Astrocyte of the spinal cord (primary cell): ENCODE measurements around the gene ZNF821.

Experiments
- DNase-seq: peaks from one replicate; pipeline ENCODE4 v3.0.0; 2011; ENCODE audit warnings: low read depth, low spot score
- H3K4me3 ChIP-seq: 2 replicates; pipeline ENCODE4 v1.5.1; 2011; ENCODE audit warnings: low read depth, mild to moderate bottlenecking, low read length, moderate library complexity
- in situ Hi-C: cut with HindIII; loops from 2 replicates; pipeline ENCODE4 v1.10.0; 2017; ENCODE audit warnings: low sequenced_read_pairs
- TF ChIP-seq, protein P1 (sequence below): IDR thresholded peaks from 2 replicates; pipeline ENCODE4 v1.5.1; 2012; ENCODE audit warnings: low read depth, mild to moderate bottlenecking, low read length, inconsistent platforms

Gene ZNF821

DNA sequence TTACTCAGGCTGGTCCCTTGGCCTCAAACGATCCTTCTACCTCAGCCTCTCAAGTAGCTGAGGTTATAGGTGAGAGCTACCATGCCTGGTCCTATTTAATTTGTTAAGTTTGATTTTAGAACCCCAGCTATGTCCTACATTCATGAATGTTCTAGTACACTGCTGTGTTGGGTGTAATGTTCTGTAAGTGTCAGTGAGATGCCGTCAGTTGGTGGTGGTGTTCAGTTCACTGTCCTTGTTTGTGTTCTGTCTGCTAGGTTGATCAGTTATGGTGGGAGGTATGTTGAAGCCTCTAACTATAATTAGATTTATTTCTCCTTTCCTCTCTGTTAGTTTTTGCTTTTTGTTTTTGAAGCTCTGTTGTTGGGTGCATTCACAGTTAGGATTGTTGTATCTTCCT lies 19.6 kb upstream of the ZNF821 start:
- TF ChIP-seq, protein P1, sequence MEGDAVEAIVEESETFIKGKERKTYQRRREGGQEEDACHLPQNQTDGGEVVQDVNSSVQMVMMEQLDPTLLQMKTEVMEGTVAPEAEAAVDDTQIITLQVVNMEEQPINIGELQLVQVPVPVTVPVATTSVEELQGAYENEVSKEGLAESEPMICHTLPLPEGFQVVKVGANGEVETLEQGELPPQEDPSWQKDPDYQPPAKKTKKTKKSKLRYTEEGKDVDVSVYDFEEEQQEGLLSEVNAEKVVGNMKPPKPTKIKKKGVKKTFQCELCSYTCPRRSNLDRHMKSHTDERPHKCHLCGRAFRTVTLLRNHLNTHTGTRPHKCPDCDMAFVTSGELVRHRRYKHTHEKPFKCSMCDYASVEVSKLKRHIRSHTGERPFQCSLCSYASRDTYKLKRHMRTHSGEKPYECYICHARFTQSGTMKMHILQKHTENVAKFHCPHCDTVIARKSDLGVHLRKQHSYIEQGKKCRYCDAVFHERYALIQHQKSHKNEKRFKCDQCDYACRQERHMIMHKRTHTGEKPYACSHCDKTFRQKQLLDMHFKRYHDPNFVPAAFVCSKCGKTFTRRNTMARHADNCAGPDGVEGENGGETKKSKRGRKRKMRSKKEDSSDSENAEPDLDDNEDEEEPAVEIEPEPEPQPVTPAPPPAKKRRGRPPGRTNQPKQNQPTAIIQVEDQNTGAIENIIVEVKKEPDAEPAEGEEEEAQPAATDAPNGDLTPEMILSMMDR = no peak
- in situ Hi-C loops = no loop called here
- no peak overlapping the region for H3K4me3 ChIP-seq
- no peak for DNase-seq

DNA sequence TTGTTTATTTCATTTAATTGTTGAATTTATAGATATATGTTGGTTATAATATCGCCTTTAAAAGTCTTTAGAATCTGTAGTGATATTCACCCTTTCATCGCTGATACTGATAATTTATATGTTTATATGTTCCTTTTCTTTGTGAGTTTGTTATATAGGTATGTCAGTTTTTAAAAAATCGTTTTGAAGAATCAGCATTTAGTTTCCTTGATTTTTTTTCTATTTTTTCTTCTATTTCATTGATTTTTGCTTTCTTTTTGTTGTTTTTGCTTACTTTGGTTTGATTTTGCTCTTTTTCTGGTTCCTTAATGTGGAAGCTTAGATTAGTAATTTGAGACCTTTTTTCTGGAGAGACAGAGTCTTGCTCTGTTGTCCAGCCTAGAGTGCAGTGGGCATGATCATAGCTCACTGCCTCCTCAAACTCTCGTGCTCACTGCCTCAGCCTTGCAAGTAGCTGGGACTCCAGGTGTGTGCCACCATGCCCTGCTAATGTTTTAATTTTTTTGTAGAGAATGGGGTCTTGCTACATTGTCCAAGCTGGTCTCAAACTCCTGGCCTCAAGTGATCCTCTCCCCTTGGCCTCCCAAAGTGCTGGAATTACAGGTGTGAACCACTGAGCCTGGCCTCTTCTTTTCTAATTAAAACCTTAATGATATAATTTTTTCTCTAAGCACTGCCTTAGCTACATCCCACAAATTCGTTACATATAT lies 18.8 kb upstream of the ZNF821 start:
- TF ChIP-seq, protein P1 = no peak
- no peak for DNase-seq
- in situ Hi-C loops = no loop called here
- no peak overlapping the region for H3K4me3 ChIP-seq

DNA sequence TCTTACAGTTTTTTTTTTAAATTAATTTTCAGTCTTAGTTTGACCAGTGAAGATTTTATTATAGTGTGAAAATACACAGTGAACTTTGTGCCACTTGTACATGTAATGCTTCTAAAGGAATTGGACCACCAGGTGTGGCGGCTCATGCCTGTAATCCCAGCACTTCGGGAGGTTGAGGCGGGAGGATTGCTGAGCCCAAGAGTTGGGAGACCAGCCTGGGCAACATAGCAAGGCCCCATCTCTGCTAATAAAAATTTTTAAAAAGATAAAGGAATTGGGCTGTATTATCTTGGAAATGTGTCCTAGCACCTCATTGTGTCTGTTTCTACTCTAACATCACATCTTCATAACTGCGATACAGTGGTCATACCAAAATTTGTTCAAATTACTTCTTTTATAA lies 15.2 kb upstream of the ZNF821 start:
- no peak for DNase-seq
- TF ChIP-seq, protein P1 = no peak
- no peak overlapping the region for H3K4me3 ChIP-seq
- in situ Hi-C loops = no loop called here

DNA sequence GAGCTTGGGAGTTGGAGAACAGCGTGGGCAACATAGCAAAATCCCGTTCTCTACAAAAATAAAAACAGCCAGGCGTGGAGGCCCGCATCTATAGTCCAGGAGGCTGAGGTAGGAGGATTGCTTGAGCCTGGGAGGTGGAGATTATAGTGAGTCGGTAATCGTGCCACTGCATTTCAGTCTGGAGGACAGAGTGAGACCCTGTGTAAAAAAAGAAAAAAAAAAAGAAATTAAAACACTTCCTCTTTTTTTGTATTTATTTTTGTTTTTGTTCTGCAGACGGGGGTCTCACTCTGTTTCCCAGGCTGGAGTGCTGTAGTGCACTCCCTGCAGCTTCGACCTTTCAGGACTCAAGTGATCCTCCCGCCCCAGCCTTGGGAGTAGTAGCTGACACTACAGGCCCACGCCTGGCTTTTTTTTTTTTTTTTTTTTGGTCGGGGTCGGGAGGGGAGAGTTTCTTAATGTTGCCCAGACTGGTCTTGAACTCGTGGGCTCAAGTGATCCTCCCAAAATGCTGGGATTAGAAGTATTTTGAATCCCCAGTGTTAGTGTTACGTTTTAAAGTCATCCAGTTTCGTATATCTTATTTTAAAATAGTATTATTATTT lies 12.9 kb upstream of the ZNF821 start:
- no peak for DNase-seq
- TF ChIP-seq, protein P1 = no peak
- in situ Hi-C loops = no loop called here
- peak overlapping the region; percentile 90 for H3K4me3 ChIP-seq

DNA sequence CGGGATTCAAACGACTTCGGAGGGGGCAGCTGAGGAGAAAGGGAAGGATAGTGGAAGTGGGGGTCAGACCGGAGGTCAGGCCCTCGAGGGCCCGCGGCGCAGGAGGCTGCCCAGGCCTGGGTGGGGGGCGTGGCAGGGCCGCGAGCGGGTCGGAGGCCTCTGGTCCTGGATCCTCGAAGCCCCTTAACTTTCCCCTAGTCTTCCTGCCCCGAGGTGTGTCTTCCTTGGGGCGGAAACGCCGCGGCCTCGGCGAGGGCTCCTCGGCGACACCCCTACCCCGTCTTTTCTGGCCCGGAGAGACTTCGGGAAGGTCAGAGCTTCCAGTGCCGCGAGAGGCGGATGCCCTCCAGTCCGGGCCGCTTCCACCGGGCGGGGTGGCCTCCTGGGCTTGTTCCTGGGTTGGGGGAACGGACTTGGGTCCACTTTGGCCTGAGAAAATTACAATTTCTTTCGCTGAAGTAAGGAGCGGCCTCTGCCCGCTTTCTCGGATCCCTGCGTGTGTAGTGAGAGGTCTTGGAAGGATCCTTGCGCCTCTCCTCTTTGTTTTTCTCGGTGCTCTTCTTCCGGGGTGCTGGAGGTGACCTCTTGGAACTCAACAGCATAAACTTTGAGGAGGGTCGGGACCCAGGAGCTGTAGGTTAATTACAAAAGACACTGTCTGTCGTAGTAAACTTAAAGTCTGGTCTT lies 11.8 kb upstream of the ZNF821 start:
- in situ Hi-C loops = no loop called here
- TF ChIP-seq, protein P1 = no peak
- H3K4me3 ChIP-seq = peak overlapping the region; percentile 90
- DNase-seq = peak; percentile 44

DNA sequence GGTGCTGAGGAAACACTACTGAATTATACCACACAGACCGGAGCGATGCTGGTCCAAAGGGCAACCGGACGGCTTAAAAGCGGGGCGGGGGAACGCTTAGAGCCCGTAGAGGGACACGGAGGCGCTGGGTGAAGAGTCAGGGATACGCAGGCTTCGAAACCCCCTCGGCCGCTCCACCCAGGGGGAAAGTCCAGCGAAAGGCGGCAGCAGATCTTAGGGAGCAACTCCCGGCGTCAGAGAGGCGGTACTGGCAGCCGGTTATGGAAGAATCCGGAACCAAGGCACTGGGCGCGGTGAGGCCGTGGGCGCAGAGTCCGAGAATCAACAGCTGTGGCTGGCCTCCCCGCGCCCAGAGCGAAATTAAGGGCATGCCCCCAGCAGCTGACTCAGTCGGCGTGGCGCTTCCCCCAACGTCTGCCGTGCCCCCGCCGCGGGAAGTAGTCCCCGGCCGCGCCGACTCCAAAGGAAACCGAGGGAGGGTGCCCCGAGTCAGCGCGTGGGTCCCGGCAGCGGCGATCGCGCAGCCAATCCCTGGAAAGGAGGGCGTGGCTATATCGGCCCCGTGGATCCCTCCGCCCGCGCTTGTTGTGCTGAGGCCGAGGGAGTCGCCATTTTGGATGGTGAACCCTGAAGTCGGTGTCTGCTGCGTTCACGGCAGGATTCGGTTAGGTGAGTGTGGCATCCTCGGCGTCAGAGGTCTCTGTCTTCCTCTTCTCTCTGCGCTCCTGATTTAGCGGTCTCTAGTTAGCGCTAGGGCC lies 11.1 kb upstream of the ZNF821 start, which contains the start of gene IST1:
TSS of gene IST1 (plus strand) at position 611 of the 758 bp plus-strand sequence. CDS start 20,110 bp downstream, outside the sequence.
- in situ Hi-C loops = no loop called here
- peak within 1 kb of the TSS; percentile 90 for H3K4me3 ChIP-seq

More for the DNA sequence above, 11.1 kb upstream of the ZNF821 start, which contains the start of gene IST1:
- peak; percentile 99 for DNase-seq
- TF ChIP-seq, protein P1 = no peak
